SH-SY5Y (cell line): Measurements from ENCODE around the gene DCP1A.

Experiments
- GATA2 ChIP-seq: IDR thresholded peaks from 2 replicates; pipeline ENCODE4 v1.6.1; 2011; ENCODE audit warnings: mild to moderate bottlenecking, low read depth, low read length
- GATA3 ChIP-seq: IDR thresholded peaks from 2 replicates; pipeline ENCODE4 v1.6.1; 2011; ENCODE audit warnings: low read depth, mild to moderate bottlenecking, low read length, moderate library complexity

DNA sequence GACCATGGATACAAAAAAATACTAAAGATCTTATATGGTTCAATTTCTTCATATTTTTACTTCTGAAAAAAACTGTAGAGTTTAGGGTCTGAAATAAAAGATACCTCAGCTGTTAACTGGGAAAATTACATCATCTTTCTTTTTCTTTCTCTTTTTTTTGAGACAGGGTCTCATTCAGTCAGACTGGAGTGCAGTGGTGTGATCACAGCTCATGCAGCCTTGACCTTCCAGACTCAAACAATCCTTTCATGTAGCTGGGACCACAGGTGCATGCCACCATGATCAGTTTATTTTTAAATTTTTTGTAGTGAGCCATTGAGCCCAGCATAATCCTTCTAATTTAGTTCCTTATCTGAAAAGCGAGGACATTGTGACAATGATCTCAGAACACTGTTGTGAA, 51.9 kb downstream of the DCP1A start:
- TF ChIP-seq GATA2 (no peak), GATA3 (no peak)
